ENCODE results near the gene PNLIPRP1.

Gene PNLIPRP1

DNA sequence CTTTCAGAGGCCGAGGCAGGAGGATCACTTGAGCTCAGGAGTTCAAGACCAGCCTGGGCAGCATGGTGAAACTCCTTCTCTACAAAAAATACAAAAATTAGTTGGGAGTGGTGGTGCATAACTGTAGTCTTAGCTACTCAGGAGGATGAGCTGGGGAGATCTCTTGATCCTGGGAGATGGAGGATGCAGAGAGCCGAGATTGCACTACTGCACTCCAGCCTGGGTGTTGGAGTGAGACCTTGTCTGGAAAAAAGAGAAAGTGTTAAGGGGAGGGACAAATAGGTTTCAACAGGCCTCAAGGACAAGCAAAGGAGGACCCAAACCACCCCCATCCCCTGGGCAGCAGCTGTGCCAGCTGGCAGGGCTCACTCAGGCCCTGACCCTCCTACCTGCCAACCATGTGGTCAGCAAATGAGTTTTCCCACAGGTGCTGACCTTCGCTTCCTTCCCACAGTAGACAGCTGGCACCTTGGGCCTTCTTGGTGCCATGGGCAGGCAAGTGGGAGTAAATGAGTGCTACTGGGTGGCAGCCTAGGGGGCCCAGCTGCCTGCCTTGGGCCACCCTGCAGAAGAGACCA, 24.5 kb downstream of the PNLIPRP1 start:
- no peak for DNase-seq (ENCODE audit: low read depth in 2 of 2)
- H3K4me3 ChIP-seq (replicated peaks in 1 of 2; ENCODE audit: low read depth in 2 of 2, low read length in 2 of 2) = no peak overlapping the region
- TF ChIP-seq, protein P1, sequence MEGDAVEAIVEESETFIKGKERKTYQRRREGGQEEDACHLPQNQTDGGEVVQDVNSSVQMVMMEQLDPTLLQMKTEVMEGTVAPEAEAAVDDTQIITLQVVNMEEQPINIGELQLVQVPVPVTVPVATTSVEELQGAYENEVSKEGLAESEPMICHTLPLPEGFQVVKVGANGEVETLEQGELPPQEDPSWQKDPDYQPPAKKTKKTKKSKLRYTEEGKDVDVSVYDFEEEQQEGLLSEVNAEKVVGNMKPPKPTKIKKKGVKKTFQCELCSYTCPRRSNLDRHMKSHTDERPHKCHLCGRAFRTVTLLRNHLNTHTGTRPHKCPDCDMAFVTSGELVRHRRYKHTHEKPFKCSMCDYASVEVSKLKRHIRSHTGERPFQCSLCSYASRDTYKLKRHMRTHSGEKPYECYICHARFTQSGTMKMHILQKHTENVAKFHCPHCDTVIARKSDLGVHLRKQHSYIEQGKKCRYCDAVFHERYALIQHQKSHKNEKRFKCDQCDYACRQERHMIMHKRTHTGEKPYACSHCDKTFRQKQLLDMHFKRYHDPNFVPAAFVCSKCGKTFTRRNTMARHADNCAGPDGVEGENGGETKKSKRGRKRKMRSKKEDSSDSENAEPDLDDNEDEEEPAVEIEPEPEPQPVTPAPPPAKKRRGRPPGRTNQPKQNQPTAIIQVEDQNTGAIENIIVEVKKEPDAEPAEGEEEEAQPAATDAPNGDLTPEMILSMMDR (IDR thresholded peaks at IDR 0.05; ENCODE audit: low read depth, low read length) = no peak

DNA sequence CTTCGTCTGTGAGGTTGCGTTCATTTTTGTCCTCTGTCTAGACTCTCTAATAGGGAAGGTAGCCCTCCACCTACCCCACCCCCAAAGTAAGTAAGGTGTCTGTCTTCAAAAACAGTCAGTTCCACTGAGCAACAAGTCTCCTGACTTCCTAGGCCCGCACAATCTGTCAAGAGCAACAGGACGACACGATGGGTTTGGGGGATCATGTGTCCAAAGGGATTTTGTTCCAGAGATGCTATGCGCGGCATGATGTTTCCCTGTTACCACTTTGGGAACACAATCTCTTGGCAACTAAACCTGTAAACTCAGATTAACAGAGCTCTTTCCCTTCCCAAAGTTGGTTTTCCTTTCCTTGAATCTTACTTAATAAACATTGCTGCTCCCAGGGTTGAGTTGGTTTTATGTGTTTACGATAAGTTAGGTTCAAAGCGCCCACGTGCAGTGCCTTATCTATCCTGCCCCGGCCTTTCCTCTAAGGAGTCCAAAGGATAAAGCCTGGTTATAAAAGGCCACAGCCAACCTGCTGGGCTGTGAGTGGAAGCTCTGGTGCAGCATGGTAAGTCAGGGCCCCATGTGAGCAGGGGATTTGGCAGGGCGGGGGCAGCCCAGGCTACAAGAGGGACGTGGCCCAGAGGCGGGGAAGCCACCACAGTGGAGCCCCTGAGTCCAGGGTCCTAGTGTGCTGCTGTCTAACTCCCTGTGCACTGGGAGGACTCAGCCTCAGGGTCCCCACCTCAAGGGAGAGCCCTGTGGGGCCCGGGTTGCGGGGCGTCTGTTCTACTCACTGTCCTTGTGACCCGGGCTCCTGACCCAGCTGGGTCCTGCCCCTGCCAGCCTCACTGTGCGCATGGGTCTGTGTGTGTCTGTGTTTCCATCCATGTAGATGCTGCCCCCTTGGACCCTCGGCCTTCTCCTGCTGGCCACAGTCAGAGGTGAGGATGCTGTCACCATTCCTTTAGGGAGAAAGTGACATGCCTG, 30.0 kb downstream of the PNLIPRP1 start, which contains the start of gene PNLIPRP2:
PNLIPRP2 (plus strand) TSS at position 531 of the 978 bp plus-strand sequence.
- no peak for DNase-seq (ENCODE audit: low read depth in 2 of 2)
- H3K4me3 ChIP-seq (replicated peaks in 1 of 2; ENCODE audit: low read depth in 2 of 2, low read length in 2 of 2) = no peak within 1 kb of the TSS
- TF ChIP-seq, protein P1 (IDR thresholded peaks at IDR 0.05; ENCODE audit: low read depth, low read length) = no peak

DNA sequence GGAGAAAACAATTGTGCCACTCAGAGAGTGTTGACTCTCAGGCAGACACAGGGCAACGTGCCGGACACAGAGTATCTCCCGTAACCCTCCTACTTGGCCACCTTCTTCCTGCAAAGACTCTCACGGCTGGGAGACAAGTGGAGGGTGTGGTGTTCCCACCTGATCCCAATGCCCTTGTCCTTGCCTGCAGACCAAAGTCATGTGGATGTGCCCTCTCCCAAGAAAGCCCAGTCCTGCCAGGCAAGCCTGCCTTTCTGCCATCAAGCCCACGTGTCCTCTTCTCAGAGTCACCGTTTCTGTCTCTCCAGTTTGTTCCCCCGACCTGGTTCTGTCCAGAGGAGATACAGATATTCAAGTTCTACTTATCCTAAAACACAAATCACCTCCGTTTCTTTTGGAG, 30.7 kb downstream of the PNLIPRP1 start:
- TF ChIP-seq, protein P1 (IDR thresholded peaks at IDR 0.05; ENCODE audit: low read depth, low read length) = no peak
- no peak overlapping the region for H3K4me3 ChIP-seq (replicated peaks in 1 of 2; ENCODE audit: low read depth in 2 of 2, low read length in 2 of 2)
- no peak for DNase-seq (ENCODE audit: low read depth in 2 of 2)

DNA sequence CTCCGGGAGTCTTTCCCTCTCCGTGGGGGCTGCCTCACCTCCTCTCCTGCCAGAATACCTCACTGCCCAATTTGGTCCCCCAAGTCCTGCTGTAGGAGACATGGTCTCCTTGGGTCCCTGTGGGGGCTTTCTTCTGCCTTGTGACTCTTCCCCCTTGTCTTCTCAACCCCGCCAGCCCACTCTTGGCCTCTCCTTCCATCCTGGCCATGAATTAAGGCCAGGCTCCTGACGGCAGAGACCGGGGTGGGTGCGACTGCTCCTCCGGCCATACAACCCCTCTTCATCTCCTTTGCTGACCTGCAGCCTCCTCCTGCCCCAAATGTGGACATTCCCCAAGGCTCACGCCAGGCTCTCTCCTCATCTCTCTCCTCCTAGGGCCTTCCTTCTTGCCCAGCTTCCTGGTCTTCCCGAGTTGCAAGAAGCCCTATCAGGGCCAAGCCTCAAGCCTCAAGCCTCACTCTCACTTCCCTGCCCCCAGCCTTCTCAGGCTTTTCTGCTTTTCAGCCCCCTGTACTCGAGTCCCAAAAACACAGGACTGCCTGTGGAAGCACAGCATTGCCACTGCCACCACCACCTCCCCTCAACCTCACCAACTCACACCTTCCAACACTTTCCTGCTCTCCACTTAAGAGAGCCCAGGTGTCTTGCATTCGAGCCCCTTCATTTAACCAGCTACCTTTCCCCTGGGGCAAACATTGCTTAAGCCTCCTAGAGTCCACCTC, 31.3 kb downstream of the PNLIPRP1 start:
- no peak overlapping the region for H3K4me3 ChIP-seq (replicated peaks in 1 of 2; ENCODE audit: low read depth in 2 of 2, low read length in 2 of 2)
- DNase-seq (ENCODE audit: low read depth in 2 of 2) = no peak
- TF ChIP-seq, protein P1 (IDR thresholded peaks at IDR 0.05; ENCODE audit: low read depth, low read length) = no peak

DNA sequence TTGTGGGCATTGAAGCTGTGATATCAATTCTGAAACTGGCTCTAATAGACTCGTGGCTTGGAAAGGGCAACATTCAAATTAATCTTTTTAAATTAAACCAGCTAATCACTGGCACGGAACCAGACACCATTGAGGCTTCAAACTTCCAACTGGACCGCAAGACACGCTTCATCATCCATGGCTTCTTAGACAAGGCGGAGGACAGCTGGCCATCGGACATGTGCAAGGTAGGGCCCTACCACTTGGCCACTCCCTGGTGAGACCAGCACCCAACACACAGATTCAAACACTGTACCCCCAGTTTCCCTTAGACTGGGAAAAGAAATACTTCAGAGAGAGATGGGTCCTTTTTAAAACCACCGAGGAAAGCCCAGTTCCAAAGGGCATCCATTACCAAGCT, 35.1 kb downstream of the PNLIPRP1 start:
- TF ChIP-seq, protein P1 (IDR thresholded peaks at IDR 0.05; ENCODE audit: low read depth, low read length) = no peak
- no peak overlapping the region for H3K4me3 ChIP-seq (replicated peaks in 1 of 2; ENCODE audit: low read depth in 2 of 2, low read length in 2 of 2)
- DNase-seq (ENCODE audit: low read depth in 2 of 2) = no peak

DNA sequence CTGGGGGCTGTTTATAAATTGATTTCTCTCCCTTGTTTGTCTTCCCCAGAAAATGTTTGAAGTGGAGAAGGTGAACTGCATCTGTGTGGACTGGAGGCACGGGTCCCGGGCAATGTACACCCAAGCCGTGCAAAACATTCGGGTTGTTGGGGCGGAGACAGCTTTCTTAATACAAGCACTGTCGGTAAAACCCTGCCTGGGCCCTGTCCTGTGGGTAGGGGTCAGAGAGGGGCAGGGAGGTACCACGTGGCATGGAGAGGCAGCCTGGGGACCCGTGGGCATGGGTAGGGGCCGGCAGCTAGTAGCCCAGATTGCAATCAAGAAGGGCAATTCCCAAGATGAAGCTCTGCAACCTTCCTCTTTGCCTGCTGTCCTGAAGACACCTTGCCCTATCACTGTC, 36.1 kb downstream of the PNLIPRP1 start:
- TF ChIP-seq, protein P1 (IDR thresholded peaks at IDR 0.05; ENCODE audit: low read depth, low read length) = no peak
- H3K4me3 ChIP-seq (replicated peaks in 1 of 2; ENCODE audit: low read depth in 2 of 2, low read length in 2 of 2) = no peak overlapping the region
- no peak for DNase-seq (ENCODE audit: low read depth in 2 of 2)

Measured in cardiac fibroblast (primary cell).